ENCODE measurements around the gene PPP6R1. TPM values are rescaled to one million over a fixed set of nuclear protein-coding genes. Genes with fewer than 3 reads are reported as not detected.

Gene PPP6R1
- total and polyA plus RNA-seq, 2 of the 13 experiments (the other 11 are each of a cell fraction or from before 2014, with no cell fraction given) = 25.8 to 54.0 TPM

GRCh38 chr19:55228403-55229031, 30.3 kb downstream of the PPP6R1 start, which contains the start of gene TMEM86B (continued):
- no peak for TF ChIP-seq ZBTB4 (CRISPR knock-in tag; IDR thresholded peaks at IDR 0.05; ENCODE audit: borderline replicate concordance)
- no peak for TF ChIP-seq RFXANK (CRISPR knock-in tag; IDR thresholded peaks at IDR 0.05)
- TF ChIP-seq DPF2 (CRISPR knock-in tag; IDR thresholded peaks at IDR 0.05; ENCODE audit: borderline replicate concordance, low read depth) = no peak; the same call in 1 of the 2 replicates
- TF ChIP-seq, protein P1, sequence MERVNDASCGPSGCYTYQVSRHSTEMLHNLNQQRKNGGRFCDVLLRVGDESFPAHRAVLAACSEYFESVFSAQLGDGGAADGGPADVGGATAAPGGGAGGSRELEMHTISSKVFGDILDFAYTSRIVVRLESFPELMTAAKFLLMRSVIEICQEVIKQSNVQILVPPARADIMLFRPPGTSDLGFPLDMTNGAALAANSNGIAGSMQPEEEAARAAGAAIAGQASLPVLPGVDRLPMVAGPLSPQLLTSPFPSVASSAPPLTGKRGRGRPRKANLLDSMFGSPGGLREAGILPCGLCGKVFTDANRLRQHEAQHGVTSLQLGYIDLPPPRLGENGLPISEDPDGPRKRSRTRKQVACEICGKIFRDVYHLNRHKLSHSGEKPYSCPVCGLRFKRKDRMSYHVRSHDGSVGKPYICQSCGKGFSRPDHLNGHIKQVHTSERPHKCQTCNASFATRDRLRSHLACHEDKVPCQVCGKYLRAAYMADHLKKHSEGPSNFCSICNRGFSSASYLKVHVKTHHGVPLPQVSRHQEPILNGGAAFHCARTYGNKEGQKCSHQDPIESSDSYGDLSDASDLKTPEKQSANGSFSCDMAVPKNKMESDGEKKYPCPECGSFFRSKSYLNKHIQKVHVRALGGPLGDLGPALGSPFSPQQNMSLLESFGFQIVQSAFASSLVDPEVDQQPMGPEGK (CRISPR knock-in tag; IDR thresholded peaks at IDR 0.05) = peak; percentile 84
- no peak for TF ChIP-seq ZNF747 (CRISPR knock-in tag; IDR thresholded peaks at IDR 0.05; ENCODE audit: borderline replicate concordance)
- no peak for TF ChIP-seq ZBTB37 (CRISPR knock-in tag; IDR thresholded peaks at IDR 0.05)
- no peak for TF ChIP-seq SNAPC2 (CRISPR knock-in tag; IDR thresholded peaks at IDR 0.05)
- no peak for TF ChIP-seq NFIC (IDR thresholded peaks at IDR 0.05; ENCODE audit: low read length)
- peak; percentile 51 for TF ChIP-seq NR2C2 (CRISPR knock-in tag; IDR thresholded peaks at IDR 0.05; ENCODE audit: borderline replicate concordance)
- no peak for TF ChIP-seq ZNF274 (CRISPR knock-in tag; IDR thresholded peaks at IDR 0.05)
- TF ChIP-seq KLF9 (CRISPR knock-in tag; IDR thresholded peaks at IDR 0.05; ENCODE audit: low read depth) = no peak
- TF ChIP-seq ZKSCAN5 (CRISPR knock-in tag; IDR thresholded peaks at IDR 0.05) = peak; percentile 22; the same call in 1 of the 2 replicates
- no peak for TF ChIP-seq STAT6 (CRISPR knock-in tag; IDR thresholded peaks at IDR 0.05; ENCODE audit: borderline replicate concordance)
- TF ChIP-seq ATF3 (CRISPR knock-in tag; IDR thresholded peaks at IDR 0.05) = 0 out of 2 replicates have a peak, but pooled peaks have one; percentile 22
- no peak for TF ChIP-seq CC2D1A (CRISPR knock-in tag; IDR thresholded peaks at IDR 0.05)
- TF ChIP-seq ZNF431 (CRISPR knock-in tag; IDR thresholded peaks at IDR 0.05; ENCODE audit: borderline replicate concordance, low read depth) = no peak
- TF ChIP-seq ZNF326 (CRISPR knock-in tag; IDR thresholded peaks at IDR 0.05; ENCODE audit: borderline replicate concordance) = no peak
